AG08395 (cell line): ENCODE measurements around the gene VASN.

ENCODE experiments used
- DNase-seq: peaks from one replicate; pipeline ENCODE4 v3.0.0; 2012; ENCODE audit warnings: mixed read lengths, low spot score

The VASN gene

GRCh38 chr16:4354512-4355409, 16.9 kb upstream of the VASN start:
- DNase-seq = no peak

DNA sequence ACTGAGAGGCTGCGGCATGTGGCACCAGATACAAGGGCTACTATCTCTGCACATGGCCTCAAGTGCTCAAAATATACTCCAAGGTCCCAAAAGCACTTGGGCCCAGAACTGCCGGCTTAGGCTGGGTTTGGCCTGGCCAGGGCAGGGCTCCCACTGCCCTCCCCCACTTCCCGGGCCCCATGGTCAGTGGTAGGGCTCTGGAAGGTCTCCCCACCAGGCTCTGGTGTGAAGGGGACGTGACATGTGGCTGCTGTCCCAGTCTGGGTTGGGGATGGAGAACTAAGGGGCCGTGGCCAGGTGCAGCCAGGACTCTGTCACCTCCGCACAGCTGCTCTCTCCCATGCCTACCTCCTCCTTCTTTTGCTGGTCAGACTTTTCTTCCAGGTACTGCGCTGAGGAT, 14.8 kb upstream of the VASN start:
- no peak for DNase-seq

- no peak for DNase-seq
Observed at GRCh38 chr16:4358236-4358635, 13.4 kb upstream of the VASN start.

GRCh38 chr16:4358831-4359561, 12.7 kb upstream of the VASN start:
- DNase-seq = peak; percentile 65

- DNase-seq = no peak
Observed at GRCh38 chr16:4359914-4360313, 11.7 kb upstream of the VASN start.

DNA sequence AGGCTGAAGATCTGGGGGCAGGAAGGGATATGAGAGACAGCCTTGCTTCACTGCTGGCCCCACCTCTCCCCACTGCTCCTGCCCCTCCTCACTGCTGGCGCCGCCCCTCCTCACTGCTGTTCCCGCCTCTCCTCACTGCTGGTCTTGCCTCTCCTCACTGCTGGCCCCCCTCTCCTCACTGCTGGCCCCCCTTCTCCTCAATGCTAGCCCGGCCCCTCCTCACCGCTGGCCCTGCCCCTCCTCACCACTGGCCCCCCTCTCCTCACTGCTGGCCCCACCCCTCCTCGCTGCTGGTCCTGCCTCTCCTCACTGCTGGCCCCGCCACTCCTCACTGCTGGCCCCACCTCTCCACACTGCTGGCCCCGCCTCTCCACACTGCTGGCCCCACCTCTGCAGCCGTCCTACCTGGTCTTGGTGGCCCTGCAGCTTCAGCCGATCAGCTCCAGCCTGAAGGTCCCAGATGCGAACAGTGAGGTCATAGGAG, 11.1 kb upstream of the VASN start:
- DNase-seq = no peak

GRCh38 chr16:4361033-4361943, 10.4 kb upstream of the VASN start:
- DNase-seq = no peak

GRCh38 chr16:4361944-4362311, 9.7 kb upstream of the VASN start:
- DNase-seq = no peak

DNA sequence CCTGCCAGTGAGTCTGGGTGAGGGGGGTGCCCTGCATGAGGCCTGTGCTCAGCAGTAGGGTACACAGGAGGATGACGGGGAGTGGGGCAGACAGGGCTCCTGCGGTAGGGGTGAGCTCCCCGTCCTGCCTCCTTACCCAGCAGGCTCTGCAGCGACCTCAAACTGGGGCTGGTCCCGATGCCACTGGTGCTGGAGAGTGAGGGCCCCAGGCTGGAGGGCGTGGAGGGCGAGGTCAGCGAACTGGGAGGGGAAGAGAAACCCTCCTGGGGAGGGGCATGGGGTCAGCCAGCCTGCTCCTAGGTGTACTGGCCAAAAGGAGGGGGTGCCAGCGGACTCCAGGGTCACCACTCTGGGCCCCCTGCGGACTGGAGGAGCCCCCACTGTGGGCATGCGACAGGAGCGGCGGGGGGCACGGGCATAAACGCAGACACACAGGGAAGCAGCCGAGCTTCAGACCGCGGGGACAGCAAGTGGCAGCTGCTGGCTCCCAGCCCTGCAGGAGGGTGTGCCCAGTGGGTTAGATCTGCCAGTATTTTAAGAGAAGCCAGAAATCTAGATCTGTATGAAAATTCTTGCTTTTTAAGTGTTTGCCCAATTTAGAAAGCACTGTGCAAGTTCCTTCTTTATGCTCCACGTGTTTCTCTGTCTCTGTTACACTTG, 9.0 kb upstream of the VASN start:
- no peak for DNase-seq

DNA sequence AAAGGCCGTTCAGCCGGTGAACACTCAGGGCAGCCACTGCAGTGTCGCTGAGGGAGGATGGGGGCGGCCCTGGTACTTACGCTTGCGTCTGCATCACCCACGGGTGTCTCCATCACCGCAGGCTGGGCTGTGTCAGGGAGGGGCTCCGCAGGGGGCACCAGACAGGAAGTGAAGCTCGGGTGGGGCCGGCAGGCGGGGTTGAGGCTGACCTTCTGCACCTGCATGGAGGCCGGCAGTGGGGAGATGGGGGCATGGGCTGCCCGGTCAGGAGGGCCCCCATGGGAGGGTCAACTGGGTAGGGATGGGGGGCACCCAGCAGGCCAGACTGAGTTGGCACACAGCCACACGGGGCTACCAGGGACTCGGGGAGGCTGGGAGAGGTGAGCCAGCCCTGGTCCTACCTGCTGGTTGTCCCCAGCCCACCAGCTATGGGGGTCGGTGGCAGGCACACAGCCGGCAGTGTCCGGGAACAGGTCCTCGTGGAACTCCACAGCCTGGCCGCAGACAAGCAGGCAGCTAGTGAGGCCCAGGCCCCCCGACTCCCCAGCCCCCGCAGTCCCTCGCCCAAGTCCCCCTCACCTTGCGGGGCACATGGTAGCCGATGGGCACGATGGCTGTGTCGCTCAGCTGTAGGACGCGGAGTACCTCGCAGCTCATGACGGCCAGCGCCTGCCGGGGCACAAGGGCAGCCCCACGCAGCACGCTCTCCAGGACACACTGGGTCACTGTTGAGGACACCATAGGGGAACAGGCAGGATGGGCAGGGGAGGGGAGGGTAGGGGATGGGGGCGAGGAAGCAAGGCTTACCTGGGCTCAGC, 7.2 kb upstream of the VASN start:
- DNase-seq = no peak

DNA sequence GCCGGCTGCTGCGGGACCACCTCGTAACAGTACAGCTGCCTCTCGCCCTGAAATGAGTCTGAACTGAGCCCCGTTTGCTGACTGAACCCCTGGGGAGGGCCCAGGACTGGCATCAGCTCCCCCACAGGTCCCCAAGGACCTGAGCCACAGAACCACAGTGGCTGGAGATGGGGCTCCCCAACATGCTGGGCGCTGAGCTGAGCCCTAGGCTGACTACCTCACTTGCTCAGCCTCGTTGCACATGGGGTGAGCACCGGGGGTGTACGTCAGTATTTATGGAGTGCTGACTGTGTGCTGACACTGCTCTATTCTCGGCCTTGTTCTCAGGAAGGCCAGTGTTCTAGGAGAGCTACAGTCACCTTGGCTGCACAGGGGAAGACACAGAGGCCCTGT, 6.6 kb upstream of the VASN start:
- DNase-seq = no peak

- DNase-seq = no peak
Observed at GRCh38 chr16:4365615-4366014, 6.0 kb upstream of the VASN start.

DNA sequence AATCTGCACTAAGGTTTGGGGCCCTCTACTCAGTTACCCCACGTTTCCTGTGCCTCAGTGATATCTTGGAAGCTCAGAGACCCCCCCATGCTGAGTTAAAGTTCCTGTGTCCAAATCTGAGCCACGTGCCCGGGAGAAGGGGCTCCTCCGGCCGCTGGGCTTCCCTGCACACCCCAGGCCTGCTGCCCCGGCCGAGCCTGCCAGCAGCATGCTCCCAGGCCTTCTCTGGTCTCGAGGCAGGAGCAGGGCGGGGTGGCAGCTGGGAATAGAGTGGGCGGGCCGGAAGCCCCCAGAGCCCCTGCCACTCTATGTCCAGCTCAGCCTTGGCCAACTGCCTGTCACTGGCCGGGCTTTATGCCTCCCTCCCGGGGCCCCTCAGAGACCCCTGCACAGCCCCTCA, 5.6 kb upstream of the VASN start:
- DNase-seq = no peak

DNA sequence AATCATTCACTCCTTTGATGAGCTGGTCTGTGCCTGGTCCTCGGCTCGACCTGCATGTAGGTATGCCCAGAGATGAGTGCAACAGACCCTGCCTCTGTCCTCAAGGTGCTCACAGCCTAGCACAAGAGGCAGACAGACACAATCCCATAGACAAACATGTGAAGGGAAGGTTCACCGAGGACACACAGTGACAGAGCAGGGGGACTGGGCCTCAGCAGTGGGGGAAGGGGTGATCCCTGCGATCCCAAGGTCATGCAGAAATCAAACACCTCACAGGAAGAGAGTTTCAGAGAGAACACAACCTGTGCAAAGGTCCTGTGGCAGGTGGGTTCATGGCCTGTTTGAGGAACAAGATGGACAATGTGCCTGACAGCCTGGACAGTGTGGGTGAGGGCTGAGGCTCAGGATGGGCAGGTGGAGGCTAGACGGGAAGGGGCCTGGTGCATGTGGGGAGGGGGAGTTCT, 4.2 kb upstream of the VASN start:
- no peak for DNase-seq

GRCh38 chr16:4369007-4369733, 2.5 kb upstream of the VASN start:
- DNase-seq = peak; percentile 62

DNA sequence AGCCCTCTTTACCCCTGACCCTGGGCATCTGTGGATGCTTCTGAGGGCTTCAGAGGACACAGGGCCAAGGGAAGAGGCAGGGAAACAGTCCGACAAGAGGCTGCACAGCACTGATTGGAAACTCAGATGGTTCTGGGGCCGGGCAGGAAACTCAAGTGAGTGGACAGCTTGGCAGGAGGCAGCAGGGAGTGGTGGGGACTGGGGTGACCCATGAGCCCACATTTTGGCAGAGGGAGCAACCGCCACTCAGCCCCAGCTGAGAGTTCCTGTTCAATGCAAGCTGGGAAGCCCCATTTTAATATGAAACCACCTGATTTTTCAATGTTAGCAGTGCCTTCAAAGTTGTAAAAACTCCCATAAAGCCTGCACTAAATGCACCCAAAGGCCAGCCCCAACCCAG, 1.5 kb upstream of the VASN start:
- no peak for DNase-seq

GRCh38 chr16:4370570-4371356, 885 bp upstream of the VASN start:
- DNase-seq = peak; percentile 86

- no peak for DNase-seq
Observed at GRCh38 chr16:4372001-4372577, 441 bp downstream of the VASN start.
